ENCODE results near the gene CRTAC1. TPM values are rescaled to one million over a fixed set of nuclear protein-coding genes. Genes with fewer than 3 reads are reported as not detected.

CRTAC1 gene
- polyA plus RNA-seq, 1 donor (not counting 4 experiments of a cell fraction or from before 2014, with no cell fraction given): not detected

- dilution Hi-C loops (cut with MboI; ENCODE audit: extremely low pct_ligation_motif_present, low sequenced_read_pairs): no loop called here
- Histone ChIP-seq H3K27me3 (ENCODE audit: control insufficient read depth, extremely low read depth, insufficient read depth, low read length) (no peaks in the 10 kb centered on the region), H3K9me3 (ENCODE audit: control insufficient read depth, low read depth, low read length) (no peaks in the 10 kb centered on the region), H3K4me1 (ENCODE audit: control insufficient read depth, extremely low read depth, insufficient read depth, low read length) (no peaks in the 10 kb centered on the region), H3K4me2 (ENCODE audit: control insufficient read depth, extremely low read depth, insufficient read depth, low read depth, low read length) (no peak overlapping the region), H2AFZ (ENCODE audit: control insufficient read depth, low read length) (no peak overlapping the region), H3K27ac (ENCODE audit: control insufficient read depth, insufficient read depth, low read length) (no peak overlapping the region), H3K9ac (ENCODE audit: control insufficient read depth, extremely low read depth, insufficient read depth, low read length) (no peak overlapping the region), H3K9me1 (ENCODE audit: control insufficient read depth, extremely low read depth, insufficient read depth, low read length) (no peaks in the 10 kb centered on the region), H3K36me3 (ENCODE audit: control insufficient read depth in 2 of 2, extremely low read depth in 1 of 2, insufficient read depth in 2 of 2, low read length in 2 of 2) (no peaks in the 10 kb centered on the region), H4K20me1 (ENCODE audit: control insufficient read depth, extremely low read depth, insufficient read depth, low read length) (no peaks in the 10 kb centered on the region), H3K79me2 (ENCODE audit: control insufficient read depth, insufficient read depth, low read length) (no peaks in the 10 kb centered on the region), H3K4me3 (ENCODE audit: control insufficient read depth in 2 of 3, extremely low read depth in 1 of 3, insufficient read depth in 2 of 3, low read depth in 1 of 3, low read length in 3 of 3) (no peak overlapping the region)
- no peak for TF ChIP-seq EZH2 (IDR thresholded peaks at IDR 0.05; ENCODE audit: low read length)
- TF ChIP-seq, protein P1, sequence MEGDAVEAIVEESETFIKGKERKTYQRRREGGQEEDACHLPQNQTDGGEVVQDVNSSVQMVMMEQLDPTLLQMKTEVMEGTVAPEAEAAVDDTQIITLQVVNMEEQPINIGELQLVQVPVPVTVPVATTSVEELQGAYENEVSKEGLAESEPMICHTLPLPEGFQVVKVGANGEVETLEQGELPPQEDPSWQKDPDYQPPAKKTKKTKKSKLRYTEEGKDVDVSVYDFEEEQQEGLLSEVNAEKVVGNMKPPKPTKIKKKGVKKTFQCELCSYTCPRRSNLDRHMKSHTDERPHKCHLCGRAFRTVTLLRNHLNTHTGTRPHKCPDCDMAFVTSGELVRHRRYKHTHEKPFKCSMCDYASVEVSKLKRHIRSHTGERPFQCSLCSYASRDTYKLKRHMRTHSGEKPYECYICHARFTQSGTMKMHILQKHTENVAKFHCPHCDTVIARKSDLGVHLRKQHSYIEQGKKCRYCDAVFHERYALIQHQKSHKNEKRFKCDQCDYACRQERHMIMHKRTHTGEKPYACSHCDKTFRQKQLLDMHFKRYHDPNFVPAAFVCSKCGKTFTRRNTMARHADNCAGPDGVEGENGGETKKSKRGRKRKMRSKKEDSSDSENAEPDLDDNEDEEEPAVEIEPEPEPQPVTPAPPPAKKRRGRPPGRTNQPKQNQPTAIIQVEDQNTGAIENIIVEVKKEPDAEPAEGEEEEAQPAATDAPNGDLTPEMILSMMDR (optimal IDR thresholded peaks at IDR 0.05 in 1 of 3, IDR thresholded peaks at IDR 0.05 in 1 of 3, conservative IDR thresholded peaks at IDR 0.05 in 1 of 3; ENCODE audit: extremely low read depth in 1 of 3, insufficient read depth in 2 of 3, low read length in 3 of 3): no peak
- DNase-seq (ENCODE audit: low read depth, low spot score): no peak
- no peak for FAIRE-seq
These were observed 46.8 kb upstream of the CRTAC1 start for GRCh38 chr10:98077223-98077622.

GRCh38 chr10:98076086-98076485 lies 45.7 kb upstream of the CRTAC1 start:
- Histone ChIP-seq H3K9me3 (ENCODE audit: control insufficient read depth, low read depth, low read length) (no peaks in the 10 kb centered on the region), H4K20me1 (ENCODE audit: control insufficient read depth, extremely low read depth, insufficient read depth, low read length) (no peaks in the 10 kb centered on the region), H3K79me2 (ENCODE audit: control insufficient read depth, insufficient read depth, low read length) (no peaks in the 10 kb centered on the region), H3K4me3 (ENCODE audit: control insufficient read depth in 2 of 3, extremely low read depth in 1 of 3, insufficient read depth in 2 of 3, low read depth in 1 of 3, low read length in 3 of 3) (no peak overlapping the region), H3K27ac (ENCODE audit: control insufficient read depth, insufficient read depth, low read length) (no peak overlapping the region), H3K27me3 (ENCODE audit: control insufficient read depth, extremely low read depth, insufficient read depth, low read length) (no peaks in the 10 kb centered on the region), H2AFZ (ENCODE audit: control insufficient read depth, low read length) (no peak overlapping the region), H3K4me1 (ENCODE audit: control insufficient read depth, extremely low read depth, insufficient read depth, low read length) (no peaks in the 10 kb centered on the region), H3K4me2 (ENCODE audit: control insufficient read depth, extremely low read depth, insufficient read depth, low read depth, low read length) (no peak overlapping the region), H3K9ac (ENCODE audit: control insufficient read depth, extremely low read depth, insufficient read depth, low read length) (no peak overlapping the region), H3K36me3 (ENCODE audit: control insufficient read depth in 2 of 2, extremely low read depth in 1 of 2, insufficient read depth in 2 of 2, low read length in 2 of 2) (no peaks in the 10 kb centered on the region), H3K9me1 (ENCODE audit: control insufficient read depth, extremely low read depth, insufficient read depth, low read length) (no peaks in the 10 kb centered on the region)
- DNase-seq (ENCODE audit: low read depth, low spot score) (no peak), FAIRE-seq (no peak)
- TF ChIP-seq, protein P1 (optimal IDR thresholded peaks at IDR 0.05 in 1 of 3, IDR thresholded peaks at IDR 0.05 in 1 of 3, conservative IDR thresholded peaks at IDR 0.05 in 1 of 3; ENCODE audit: extremely low read depth in 1 of 3, insufficient read depth in 2 of 3, low read length in 3 of 3): no peak
- TF ChIP-seq EZH2 (IDR thresholded peaks at IDR 0.05; ENCODE audit: low read length): no peak
- dilution Hi-C loops (cut with MboI; ENCODE audit: extremely low pct_ligation_motif_present, low sequenced_read_pairs): no loop called here

All from keratinocyte (primary cell).